Stimulated activated CD8-positive, alpha-beta memory T cell treated with anti-CD3 and anti-CD28 coated beads, Interleukin-7, amount 100 ng/mL, for 48 hours (primary cell): Measurements from ENCODE around the gene C4A.
"Not testable (repeated sequence)": the region's sequence is repeated elsewhere in the genome, so short reads cannot be mapped to it uniquely, and the experiment has no call there.

Experiments
- DNase-seq, 2 donors: peaks; one replicate each; pipeline ENCODE4 v3.0.0-alpha.2; 2020; ENCODE audit warnings: low read depth in 1 of 2; ENCODE audit errors: extremely low read depth in 1 of 2

C4A gene

GRCh38 chr6:31978831-31979230, 3.0 kb upstream of the C4A start:
- no peak for DNase-seq

- no peak for DNase-seq
These were observed 2.5 kb upstream of the C4A start for GRCh38 chr6:31979238-31979898.

- not testable (repeated sequence) for DNase-seq
These were observed 1.5 kb upstream of the C4A start for GRCh38 chr6:31980195-31980876.

- not testable (repeated sequence) for DNase-seq
These were observed 859 bp upstream of the C4A start for GRCh38 chr6:31980998-31981397.

GRCh38 chr6:31989363-31989762, 7.5 kb downstream of the C4A start:
- DNase-seq: not testable (repeated sequence)

GRCh38 chr6:31994421-31994820, 12.6 kb downstream of the C4A start:
- DNase-seq: not testable (repeated sequence)

- DNase-seq: not testable (repeated sequence)
These were observed 14.5 kb downstream of the C4A start for GRCh38 chr6:31996385-31996784.

- DNase-seq: not testable (repeated sequence)
These were observed 20.9 kb downstream of the C4A start for GRCh38 chr6:32002546-32003268.

- DNase-seq: not testable (repeated sequence)
These were observed 21.4 kb downstream of the C4A start for GRCh38 chr6:32003301-32003700.

GRCh38 chr6:32004393-32004792, 22.5 kb downstream of the C4A start:
- not testable (repeated sequence) for DNase-seq

- DNase-seq: not testable (repeated sequence)
These were observed 23.1 kb downstream of the C4A start for GRCh38 chr6:32004864-32005537.

GRCh38 chr6:32005538-32005880, 23.7 kb downstream of the C4A start:
- not testable (repeated sequence) for DNase-seq

GRCh38 chr6:32005991-32006529, 24.2 kb downstream of the C4A start:
- not testable (repeated sequence) for DNase-seq

GRCh38 chr6:32007086-32007485, 25.2 kb downstream of the C4A start:
- DNase-seq: not testable (repeated sequence)

GRCh38 chr6:32008037-32008436, 26.2 kb downstream of the C4A start:
- not testable (repeated sequence) for DNase-seq

- not testable (repeated sequence) for DNase-seq
These were observed 26.8 kb downstream of the C4A start for GRCh38 chr6:32008616-32009015.

- DNase-seq: not testable (repeated sequence)
These were observed 27.7 kb downstream of the C4A start for GRCh38 chr6:32009537-32009936.

GRCh38 chr6:32010856-32011530, 29.1 kb downstream of the C4A start:
- not testable (repeated sequence) for DNase-seq

GRCh38 chr6:32012941-32013617, 31.2 kb downstream of the C4A start:
- not testable (repeated sequence) for DNase-seq

- not testable (repeated sequence) for DNase-seq
These were observed 31.9 kb downstream of the C4A start for GRCh38 chr6:32013738-32014137.
